ENCODE results near the gene ARGLU1. TPM values are rescaled to one million over a fixed set of nuclear protein-coding genes. Genes with fewer than 3 reads are reported as not detected.

Gene ARGLU1
- total RNA-seq, 4 donors from 2014 or later = 70.8 to 154 (median 122) TPM

DNA sequence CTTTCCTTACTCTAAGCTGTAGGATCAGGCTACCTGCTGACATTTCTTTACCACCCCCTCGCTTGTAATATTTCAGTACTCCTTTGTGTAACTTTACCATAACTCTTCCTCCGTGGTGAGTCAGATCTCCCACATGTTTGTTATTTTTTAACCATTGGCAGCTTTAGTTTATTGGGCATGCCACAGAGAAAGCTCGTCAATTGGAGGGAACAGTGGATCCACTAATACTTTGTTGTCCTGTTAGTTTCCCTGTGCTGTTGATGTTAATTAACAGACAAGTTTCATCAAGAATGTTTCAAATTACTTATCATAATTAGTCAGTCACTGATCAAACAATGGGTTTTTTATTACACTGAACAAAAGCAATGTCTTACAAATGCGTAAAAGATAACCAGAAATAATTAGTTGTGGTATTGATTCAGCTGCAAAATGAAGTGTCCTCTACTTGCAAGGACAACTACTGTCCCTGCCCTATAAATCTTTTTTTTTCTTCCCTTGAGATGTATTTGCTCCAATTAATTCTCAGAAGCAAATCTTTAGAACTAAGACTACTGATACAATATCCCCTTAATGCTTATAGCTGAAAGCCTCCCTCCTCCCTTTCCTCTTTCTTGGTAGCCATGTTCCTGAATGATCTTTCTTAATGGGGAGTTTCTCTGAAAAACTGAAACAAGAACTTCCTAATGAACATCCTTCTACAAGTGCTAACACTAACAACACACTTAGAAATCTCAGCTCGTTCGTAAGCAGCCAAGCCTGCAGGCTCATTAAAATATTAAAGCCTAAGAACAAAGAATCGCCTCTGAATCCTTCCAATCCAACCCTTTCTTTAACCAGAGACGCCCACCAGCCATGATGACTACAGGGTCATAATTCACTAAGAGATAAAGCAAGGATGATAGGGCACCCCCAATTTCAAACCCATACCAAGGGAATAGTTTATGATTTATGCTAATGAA is 54.6 kb downstream of the ARGLU1 start:
- TF ChIP-seq, protein P1, sequence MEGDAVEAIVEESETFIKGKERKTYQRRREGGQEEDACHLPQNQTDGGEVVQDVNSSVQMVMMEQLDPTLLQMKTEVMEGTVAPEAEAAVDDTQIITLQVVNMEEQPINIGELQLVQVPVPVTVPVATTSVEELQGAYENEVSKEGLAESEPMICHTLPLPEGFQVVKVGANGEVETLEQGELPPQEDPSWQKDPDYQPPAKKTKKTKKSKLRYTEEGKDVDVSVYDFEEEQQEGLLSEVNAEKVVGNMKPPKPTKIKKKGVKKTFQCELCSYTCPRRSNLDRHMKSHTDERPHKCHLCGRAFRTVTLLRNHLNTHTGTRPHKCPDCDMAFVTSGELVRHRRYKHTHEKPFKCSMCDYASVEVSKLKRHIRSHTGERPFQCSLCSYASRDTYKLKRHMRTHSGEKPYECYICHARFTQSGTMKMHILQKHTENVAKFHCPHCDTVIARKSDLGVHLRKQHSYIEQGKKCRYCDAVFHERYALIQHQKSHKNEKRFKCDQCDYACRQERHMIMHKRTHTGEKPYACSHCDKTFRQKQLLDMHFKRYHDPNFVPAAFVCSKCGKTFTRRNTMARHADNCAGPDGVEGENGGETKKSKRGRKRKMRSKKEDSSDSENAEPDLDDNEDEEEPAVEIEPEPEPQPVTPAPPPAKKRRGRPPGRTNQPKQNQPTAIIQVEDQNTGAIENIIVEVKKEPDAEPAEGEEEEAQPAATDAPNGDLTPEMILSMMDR (IDR thresholded peaks at IDR 0.05) = no peak
- DNase-seq (ENCODE audit: low spot score) (no peak), ATAC-seq (ENCODE audit: low FRiP score) (no peak)

DNA sequence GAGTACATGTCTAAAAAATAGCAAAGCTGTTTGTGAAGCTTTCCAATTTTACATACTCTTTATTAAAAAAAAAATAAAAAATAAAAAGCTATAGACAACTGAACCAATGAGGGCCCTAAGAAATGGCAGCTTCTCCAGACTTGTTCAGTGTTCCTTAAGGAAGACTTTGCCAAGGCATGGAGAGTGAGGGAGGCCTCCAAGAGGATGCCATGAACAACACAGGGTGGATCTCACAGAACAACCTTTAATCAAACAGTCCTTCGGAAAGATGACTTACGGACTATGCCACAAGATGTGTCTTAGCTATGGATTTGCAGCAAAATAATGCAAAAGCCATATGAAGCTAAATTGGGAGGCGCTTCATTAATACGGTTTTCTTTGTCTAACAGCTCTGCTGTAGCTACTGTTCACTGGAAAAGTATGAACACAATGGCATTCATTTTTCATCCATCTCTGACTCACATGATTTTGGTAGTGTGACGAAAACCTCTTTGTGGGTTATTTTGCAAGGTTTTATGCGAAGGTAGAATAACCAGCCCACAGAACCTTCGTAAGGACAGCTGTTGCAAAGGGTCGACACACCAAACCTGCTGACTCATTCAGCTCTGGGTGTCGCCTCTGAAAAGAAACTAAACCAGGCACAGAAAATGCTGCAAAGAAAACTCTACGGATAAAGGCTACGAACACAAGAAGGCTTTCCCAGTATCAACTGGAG is 60.2 kb downstream of the ARGLU1 start:
- no peak for DNase-seq (ENCODE audit: low spot score)
- ATAC-seq (ENCODE audit: low FRiP score) = peak; percentile 63
- TF ChIP-seq, protein P1 (IDR thresholded peaks at IDR 0.05) = no peak

GRCh38 chr13:106506286-106506685 is 61.7 kb downstream of the ARGLU1 start:
- TF ChIP-seq, protein P1 (IDR thresholded peaks at IDR 0.05) = no peak
- ATAC-seq (ENCODE audit: low FRiP score) (no peak), DNase-seq (ENCODE audit: low spot score) (no peak)

- no peak for ATAC-seq (ENCODE audit: low FRiP score)
- no peak for DNase-seq (ENCODE audit: low spot score)
- TF ChIP-seq, protein P1 (IDR thresholded peaks at IDR 0.05) = no peak
Measured at GRCh38 chr13:106505732-106506131, 62.2 kb downstream of the ARGLU1 start.

GRCh38 chr13:106505295-106505694 is 62.6 kb downstream of the ARGLU1 start:
- DNase-seq (ENCODE audit: low spot score) (no peak), ATAC-seq (ENCODE audit: low FRiP score) (no peak)
- TF ChIP-seq, protein P1 (IDR thresholded peaks at IDR 0.05) = no peak

DNA sequence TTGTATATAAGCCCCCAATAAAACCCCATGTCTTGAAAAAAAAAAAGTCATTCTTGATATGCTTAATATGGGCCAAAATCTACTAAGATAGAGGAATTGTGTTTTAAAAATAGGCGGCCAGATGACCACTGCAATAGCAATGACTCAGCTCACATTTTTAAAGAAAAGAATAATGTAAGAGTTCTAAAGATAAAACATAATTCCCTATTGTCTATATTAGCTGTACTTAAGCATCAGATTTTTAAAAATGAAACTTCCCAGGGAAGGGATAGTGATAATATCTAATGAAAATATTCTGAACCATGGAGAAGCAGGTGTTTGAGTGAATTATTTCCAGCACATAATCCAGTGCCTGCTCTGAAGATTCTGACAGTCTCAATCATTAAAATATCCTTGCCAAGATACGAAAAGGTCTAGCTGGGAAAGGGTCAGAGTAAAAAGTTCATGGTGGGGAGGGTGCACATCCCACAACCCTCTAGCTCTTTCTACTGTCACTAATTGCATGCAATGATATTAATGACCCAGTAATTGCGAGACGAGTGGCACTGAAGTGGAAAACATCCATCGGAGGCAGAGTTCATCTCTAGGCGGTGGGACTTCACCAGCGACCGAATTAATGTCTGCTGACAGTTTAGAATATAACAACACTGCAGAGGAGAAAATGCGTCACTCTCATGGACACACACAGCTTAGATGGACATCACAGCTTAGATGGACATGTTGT is 64.0 kb downstream of the ARGLU1 start:
- TF ChIP-seq, protein P1 (IDR thresholded peaks at IDR 0.05) = no peak
- DNase-seq (ENCODE audit: low spot score) = no peak
- no peak for ATAC-seq (ENCODE audit: low FRiP score)

Data from omental fat pad (tissue), 4 donors.